GM20431 (cell line): ENCODE measurements around the gene OCLN.
"Not testable (repeated sequence)": the region's sequence is repeated elsewhere in the genome, so short reads cannot be mapped to it uniquely, and the experiment has no call there.

Experiments
- in situ Hi-C: fragments of 300-500 bp; cut with MseI, MboI; formaldehyde crosslinking; loops from one replicate; pipeline ENCODE4 v1.15.0; 2020; ENCODE audit warnings: low sequenced_read_pairs; ENCODE audit not compliant: unreplicated experiment

OCLN gene

DNA sequence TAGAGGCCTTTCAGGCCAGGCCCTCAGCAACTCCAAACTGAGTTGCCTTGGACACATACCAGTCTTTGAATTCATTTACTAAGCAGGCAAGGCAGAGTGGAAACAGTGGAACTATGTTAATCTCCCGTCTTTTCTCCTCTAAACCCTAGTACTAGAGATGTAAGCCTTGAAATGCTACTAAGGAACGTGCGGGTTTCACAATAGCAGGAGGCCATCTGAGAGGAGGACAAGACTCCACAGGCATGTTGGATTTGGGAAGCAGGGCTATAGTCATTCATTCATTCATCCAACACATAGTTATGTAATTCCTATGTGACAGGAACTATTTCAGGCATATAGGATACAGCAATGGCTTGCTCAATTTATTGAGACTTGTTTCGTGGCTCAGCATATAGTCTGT lies 3.3 kb upstream of the OCLN start:
- in situ Hi-C loops = no loop called here

DNA sequence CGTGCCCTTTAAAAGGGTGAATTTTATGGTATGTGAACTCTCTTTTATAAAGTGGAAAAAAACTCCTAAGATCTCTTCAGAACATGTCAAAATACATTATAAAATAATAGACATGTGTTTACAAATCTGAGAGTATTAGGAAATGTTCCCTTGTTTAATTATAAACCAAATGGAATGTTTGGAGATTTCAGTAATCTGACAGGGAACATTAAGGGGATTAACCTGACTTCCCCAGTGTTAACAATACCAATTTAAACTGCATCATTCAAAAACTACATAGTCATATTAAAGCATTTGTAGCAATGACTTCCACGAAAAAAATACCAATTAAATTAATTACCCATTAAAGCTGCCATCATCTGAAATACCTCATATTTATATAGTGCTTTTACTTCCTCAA lies 1.6 kb upstream of the OCLN start:
- in situ Hi-C loops = no loop called here

DNA sequence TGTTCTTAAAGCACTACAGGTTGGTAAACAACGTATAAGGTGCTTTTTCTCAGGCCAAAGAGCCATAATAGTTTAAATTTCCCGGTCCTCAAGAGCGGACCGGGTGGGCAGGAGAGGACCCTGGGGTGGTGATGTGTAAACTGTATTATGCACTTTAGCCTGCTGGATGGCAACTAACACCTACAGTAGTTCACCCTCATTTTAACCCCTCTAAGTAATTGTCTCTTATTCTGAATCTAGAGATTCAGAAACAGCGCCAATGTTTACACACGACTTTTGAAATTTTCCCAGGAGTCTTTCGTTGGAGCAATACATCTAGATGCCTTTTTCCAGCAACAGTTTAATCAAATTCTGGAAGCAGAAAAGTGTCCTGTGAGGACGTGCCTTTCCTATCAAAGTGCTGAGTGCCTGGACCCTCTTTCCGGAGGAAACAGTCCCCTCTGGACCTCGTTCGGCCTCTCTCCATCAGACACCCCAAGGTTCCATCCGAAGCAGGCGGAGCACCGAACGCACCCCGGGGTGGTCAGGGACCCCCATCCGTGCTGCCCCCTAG lies 676 bp upstream of the OCLN start:
- in situ Hi-C loops = no loop called here

DNA sequence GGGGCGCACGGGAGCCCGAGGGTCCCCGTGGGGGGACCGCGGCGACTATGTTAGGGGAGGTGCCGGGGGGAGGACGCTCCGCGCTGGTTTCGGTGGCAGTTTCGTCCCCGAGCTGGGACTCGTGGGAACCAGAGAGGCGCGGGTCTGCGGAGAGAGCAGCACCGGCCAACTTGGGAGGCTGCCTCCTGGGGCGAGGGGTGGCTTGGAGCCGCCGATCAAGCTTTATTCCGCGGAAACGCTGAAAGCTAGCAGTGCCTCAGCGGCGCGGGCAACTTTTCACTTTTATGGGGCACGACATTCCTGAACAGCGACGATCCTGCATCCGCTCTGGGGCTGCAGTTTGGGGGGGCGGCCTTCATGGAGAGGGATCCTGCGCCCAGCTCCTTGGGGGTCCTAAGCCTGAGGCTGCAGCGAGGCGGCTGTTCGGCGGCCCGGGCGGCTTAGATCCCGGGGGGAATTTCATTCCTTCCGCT lies 369 bp downstream of the OCLN start:
- in situ Hi-C loops = no loop called here

DNA sequence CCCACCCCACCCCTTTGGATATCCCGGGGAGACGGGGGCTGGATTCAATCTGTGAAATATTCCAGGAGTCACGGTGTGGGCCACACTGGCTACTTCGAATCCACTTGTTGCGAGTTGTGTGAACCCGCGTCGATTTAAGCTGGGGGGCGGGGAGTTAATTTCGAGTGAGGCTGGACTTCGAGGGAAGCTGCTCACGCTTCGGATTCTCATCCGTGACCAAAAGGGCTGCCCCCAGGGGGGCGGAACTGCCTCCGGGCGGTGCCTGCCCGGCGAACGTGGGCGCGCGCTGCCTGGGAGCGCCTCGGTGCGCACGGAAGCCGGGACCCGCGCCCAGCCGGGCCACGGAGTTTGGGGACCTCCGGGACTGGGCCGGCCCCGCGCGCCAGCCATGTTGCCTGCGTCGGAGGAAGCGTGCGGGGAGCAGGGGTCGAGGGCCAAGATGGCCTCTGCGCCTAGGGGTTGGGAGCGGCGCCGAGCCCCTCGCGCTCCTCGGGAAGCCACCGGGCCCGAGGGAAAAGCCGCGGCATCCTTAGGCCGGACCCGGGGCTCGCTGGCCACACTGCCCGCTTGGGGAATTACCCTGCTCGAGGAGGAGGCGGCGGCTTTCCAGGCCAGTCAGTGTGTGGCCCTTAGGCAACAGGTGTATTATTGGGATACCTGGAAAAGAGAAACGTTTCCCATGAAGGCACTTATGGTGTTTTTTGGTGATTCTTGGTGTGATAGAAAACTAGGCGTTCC lies 975 bp downstream of the OCLN start:
- in situ Hi-C loops = no loop called here

DNA sequence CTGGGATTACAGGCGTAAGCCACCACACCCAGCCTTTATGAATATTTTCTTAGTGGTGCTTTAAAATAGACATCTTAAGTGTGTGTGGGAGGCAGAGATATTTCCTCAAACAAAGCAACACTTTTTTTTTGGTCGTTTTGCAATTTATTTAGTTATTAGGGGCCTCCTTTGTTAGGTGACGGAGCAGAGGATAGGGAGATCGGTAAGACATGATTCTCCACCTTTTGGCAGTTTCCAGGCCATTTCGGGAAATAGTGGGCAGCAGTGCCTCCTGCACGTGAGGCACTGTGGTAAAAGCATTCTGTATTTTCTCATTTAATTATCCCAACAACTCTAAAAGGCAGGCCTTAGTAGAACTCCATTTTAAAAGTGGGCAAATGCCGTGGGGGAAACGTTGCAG lies 1.9 kb downstream of the OCLN start:
- in situ Hi-C loops = no loop called here

DNA sequence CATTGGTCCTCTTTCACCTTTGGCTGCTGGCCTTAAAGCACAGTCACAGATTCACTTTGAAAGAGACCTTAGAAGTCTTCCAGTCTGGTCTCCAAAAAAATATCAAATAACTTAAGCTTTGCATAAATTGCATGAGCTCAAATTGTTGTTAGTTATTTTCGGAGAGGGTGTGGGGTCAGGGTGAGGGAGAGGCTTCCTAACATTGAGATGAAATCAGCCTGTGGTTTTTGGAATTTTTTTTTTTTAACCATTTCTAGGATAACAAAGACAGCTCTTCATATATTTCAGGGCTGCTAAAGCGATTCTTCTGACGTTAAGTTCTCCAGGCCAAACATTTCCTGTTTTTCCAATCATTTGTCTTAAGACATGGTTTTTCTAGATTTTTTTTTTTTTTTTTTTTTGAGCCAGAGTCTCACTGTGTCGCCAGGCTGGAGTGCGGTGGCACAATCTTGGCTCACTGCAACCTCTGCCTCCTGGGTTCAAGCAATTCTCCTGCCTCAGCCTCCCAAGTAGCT lies 4.5 kb downstream of the OCLN start:
- in situ Hi-C loops = no loop called here

DNA sequence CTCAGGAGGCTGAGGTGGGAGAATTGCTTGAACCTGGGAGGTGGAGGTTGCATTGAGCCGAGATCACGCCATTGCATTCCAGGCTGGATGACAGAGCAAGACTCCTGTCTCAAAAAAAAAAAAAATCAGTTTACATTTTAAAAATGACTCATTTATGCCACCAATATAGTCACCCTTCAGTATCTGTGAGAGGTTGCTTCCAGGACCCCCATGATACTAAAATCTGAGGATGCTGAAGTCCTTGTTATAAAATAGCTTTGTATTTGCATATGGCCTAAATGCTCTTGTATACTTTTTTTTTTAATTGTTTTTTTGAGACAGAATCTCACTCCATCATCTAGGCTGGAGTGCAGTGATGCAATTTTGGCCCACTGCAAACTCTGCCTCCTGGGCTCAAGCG lies 5.8 kb downstream of the OCLN start:
- in situ Hi-C loops = no loop called here

DNA sequence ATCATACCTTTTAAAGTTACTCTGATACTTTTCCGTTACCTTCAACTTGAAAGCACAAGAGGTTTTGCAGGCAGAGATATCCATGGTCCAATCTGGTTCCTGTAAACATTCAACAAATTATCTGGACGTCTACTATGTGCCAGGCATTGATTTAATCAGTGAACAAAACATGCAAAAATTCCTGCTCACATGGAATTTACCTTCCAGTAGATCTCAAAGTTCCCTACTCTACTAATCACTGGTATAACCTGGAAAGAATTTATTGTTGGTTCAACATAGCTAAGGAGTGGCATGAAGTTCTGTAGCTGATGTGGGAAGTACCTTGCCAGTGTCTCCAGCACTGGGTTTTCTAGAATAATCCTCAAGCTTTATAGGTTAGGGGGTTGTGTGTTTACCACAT lies 9.8 kb downstream of the OCLN start:
- in situ Hi-C loops = no loop called here

DNA sequence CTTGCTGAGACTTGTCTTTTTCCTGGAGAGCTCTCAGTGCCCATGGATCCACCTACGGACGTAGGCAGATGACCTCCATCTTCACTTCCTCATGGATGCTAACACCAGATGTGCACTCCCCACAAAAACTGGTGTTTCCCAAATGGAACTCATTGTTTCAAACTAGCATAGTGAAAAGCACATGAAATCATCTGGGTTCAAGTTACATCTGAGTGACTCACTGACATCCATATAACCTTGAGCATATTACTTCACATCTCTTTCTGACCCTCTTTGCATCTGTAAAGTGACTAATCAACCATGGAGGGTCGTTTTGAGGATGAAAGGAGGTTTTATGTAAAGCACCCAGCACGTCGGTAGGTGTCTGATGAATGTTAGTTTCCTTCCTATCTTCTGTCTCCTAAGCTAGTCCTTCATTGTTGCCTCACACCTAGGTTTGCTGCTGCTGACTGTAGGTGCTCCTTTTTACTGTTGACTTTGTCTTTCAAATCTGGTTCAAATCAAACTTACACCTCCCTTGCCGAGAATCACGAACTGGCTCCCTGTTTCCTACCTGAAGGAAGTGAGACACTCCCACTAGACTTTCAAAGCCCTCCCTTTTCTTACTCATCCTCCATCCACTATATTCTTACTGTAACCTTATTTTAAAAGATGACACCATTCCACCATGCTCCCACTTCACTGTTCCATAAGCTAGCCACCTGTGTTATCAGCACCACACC lies 10.3 kb downstream of the OCLN start:
- in situ Hi-C loops = no loop called here

DNA sequence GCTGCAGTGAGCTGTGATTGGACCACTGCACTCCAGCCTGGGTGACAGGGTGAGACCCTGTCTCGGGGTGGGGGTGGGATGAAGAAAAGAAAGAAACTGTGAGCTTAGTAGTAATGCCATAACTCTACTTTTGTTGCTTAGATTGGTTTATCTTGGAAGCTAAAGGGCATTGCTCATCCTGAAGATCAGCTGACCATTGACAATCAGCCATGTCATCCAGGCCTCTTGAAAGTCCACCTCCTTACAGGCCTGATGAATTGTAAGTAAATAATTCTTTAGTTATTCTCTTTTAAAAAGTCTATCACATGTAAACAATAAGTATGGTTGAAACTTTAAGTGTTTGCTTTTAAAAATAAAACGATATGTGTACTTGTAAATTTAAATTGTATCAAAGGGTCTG lies 11.4 kb downstream of the OCLN start:
- in situ Hi-C loops = no loop called here

DNA sequence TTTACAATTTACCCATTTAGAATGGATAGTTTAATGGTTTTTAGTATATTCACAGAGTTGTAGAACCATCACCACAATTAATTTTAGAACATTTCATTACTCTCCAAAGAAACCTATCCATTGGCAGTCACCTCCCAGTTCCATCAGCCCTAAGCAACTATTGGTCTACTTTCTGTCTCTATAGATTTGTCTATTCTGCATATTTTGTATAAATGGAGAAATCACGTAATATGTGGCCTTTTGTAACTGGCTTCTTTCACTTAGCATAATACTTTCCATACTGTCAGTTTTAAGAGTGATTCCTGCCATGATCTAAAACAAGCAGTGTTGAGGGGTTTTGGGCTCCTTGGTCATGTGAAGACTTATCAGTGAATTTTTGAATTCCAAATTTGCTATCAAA lies 12.7 kb downstream of the OCLN start:
- in situ Hi-C loops = no loop called here

DNA sequence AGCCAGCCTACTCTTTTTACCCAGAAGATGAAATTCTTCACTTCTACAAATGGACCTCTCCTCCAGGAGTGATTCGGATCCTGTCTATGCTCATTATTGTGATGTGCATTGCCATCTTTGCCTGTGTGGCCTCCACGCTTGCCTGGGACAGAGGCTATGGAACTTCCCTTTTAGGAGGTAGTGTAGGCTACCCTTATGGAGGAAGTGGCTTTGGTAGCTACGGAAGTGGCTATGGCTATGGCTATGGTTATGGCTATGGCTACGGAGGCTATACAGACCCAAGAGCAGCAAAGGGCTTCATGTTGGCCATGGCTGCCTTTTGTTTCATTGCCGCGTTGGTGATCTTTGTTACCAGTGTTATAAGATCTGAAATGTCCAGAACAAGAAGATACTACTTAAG lies 16.6 kb downstream of the OCLN start:
- in situ Hi-C loops = no loop called here

DNA sequence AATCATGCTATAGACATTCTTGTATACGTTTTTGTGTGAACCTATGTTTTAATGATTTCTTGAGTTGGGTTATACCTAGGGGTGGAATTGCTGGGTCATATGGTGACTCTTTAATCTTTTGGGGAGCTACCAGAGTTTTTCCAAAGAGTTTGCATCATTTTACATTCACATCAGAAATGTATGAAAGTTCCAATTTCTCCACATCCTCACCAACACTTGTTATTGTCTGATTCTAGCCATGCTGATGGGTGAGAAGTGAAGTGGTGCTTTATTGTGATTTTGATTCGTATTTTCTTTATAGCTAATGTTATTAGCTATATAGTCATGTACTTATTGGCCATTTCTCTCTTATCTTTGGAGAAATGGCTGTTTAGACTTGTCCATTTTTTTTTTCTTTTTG lies 18.1 kb downstream of the OCLN start:
- in situ Hi-C loops = no loop called here

DNA sequence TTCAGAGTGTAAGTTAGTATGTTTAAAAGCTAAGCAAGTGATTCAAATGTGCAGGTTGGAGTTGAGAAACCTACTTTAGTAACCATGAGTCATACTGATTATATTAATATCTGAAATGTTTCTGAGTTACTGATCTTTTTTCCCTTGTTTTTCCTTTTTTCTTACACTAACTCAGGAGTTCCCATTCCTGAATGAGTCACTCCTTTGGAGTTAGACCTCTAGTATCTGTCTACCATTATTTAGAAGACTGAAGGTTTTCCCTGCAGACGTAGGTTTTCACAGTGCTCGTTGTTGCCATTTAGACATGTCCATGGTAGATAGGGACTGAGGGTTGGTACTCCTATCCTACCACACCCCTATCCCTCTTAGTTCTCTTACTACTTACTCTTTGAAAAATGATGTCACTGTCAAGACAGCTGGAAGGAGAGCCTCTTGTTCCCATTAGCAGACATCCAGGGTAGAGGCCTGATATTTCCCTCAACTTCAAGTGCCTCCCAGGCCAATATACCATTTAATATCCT lies 20.2 kb downstream of the OCLN start:
- in situ Hi-C loops = no loop called here

DNA sequence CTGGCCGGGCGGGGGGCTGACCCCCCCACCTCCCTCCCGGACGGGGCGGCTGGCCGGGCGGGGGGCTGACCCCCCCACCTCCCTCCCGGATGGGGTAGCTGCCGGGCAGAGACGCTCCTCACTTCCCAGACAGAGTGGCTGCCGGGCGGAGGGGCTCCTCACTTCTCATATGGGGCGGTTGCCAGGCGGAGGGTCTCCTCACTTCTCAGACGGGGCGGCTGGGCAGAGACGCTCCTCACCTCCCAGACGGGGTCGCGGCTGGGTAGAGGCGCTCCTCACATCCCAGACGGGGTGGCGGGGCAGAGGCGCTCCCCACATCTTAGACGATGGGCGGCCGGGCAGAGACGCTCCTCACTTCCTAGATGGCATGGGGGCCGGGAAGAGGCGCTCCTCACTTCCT lies 23.0 kb downstream of the OCLN start:
- in situ Hi-C loops = not testable (repeated sequence)

DNA sequence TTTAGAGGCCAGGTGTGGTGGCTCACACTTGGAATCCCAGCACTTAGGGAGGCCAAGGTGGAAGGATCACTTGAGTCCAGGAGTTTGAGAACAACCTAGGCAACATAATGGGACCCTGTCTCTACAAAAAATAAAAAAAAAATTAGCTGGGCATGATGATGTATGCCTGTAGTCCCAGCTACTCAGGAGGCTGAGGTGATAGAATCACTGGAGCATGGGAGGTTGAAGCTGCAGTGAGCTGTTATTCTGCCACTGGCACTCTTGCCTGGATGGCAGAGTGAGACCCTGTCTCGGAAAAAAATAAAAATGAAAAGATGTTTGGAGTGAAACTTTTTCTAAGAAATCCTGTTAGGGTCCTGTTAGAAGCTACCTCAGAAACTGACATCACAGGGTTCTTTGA lies 24.2 kb downstream of the OCLN start:
- in situ Hi-C loops = no loop called here

DNA sequence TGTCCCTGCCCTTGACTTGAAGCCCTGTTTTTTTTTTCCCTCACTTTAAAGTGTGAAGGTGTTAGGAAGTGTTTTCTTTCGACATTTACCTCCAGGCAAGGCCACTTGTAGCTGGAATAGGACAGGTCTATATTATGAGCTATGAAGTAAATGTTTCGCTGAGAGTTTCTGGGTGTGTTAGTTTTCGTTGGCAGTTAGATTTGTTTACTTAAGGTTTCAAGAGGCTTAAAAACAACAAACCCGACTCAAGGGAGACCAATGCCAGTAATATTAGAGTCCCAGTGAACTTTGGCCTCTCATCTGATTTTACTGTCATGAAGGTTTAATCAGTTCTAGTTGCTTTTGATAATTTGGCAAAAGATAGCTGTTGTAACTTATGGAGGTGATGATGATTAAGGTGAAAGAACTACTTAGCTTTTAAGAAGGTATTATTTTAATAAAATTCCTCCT lies 25.2 kb downstream of the OCLN start:
- in situ Hi-C loops = no loop called here

DNA sequence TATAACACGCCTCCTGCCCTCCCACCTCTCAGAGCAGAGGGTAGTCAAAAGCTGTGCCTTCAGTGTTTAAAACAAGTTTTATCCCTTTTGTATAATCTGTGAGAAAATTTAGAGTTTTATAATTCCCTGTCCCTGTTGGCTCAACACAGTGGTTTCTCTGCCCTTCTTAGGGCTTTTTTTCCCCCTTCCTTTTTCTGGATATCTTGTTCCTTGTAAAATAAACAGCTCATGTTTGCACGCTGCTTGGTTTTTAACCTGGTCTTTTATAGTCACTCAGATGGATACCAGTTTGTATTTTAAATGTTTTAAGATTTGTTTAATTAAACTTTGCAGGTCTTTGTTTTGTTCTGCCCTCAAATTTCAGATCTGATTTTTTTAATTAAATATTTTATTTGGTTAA lies 26.7 kb downstream of the OCLN start:
- in situ Hi-C loops = no loop called here

DNA sequence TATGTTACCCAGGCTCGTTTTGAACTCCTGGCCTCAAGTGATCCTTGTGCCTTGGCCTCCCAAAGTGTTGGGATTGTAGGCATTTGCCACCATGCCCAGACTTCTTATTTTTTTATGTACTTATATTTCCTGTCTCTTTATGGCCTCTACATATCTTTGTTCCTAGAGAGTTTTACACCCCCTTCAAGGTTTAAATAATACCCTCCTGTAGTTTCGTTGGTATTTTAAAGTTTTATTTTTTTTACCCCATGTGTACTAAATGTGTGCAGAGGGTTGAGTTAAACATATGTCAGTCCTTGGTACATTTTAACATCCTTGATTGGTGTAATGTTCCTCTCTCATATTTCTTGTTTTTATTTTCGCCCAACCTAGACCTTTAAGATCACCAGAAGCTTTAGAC lies 29.4 kb downstream of the OCLN start:
- in situ Hi-C loops = no loop called here

DNA sequence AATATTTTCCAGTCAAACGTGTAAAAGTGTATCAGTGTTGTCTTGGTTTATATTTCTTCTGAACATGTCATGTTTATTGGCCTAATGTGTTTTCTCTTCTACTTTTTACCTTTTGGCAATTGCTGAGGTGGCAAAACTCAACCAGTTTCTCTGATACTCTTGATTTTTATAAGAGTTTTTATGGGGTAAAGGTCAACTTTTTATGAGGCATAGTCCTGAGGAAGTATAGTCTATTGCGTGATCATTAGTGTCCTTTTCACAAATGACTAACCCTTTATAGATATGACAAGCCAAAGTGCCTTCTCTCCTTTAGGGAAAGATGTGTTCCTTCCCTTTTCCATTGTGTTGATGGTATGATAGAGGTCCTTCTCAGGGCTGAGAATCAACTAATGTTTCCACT lies 32.9 kb downstream of the OCLN start:
- in situ Hi-C loops = no loop called here
